Transverse colon (tissue), 3 donors: ENCODE results near the gene LRFN4.

Source experiments
- CTCF ChIP-seq, 5 experiments: fragments of 200-600 bp in 3 of 5; fragments of 450-650 bp in 2 of 5; sonication (generic) in 3 of 5; IDR thresholded peaks; 1 replicate in 2 of 5; 2 replicates in 3 of 5; pipeline ENCODE4 v1.5.1; 2016 to 2017; ENCODE audit warnings: antibody characterized with exemption in 5 of 5, inconsistent platforms in 3 of 5, mild to moderate bottlenecking in 2 of 5, moderate library complexity in 1 of 5
- POLR2A ChIP-seq: fragments of 450-650 bp; IDR thresholded peaks from one replicate; pipeline ENCODE4 v1.6.1; 2016; ENCODE audit warnings: antibody characterized with exemption, mild to moderate bottlenecking, moderate library complexity

- TF ChIP-seq CTCF (IDR thresholded peaks at IDR 0.05) (no peak), POLR2A (no peak)
Measured at GRCh38 chr11:66874232-66874631, 17.4 kb downstream of the LRFN4 start.
